GM23338 (cell line): ENCODE measurements around the gene CDH4. TPM values are rescaled to one million over a fixed set of nuclear protein-coding genes. Genes with fewer than 3 reads are reported as not detected.

ENCODE experiments used
- ATAC-seq: fragments of 200-7000 bp; cut with Tn5 transposase; 3 replicates; pipeline ENCODE4 v1.9.1; 2020
- DNase-seq: peaks from one replicate; pipeline ENCODE4 v3.0.0-alpha.2; 2015; ENCODE audit warnings: low spot score
- H2AFZ ChIP-seq: fragments of 200-600 bp; sonication (generic); 2 replicates; pipeline ENCODE4 v1.8.0; 2016; ENCODE audit warnings: antibody characterized with exemption, mild to moderate bottlenecking, moderate library complexity
- H3F3A ChIP-seq: fragments of 200-600 bp; sonication (generic); replicated peaks from 2 replicates; pipeline ENCODE4 v1.8.0; 2017; ENCODE audit warnings: antibody characterized with exemption, mixed run types, low read depth
- H3K27ac ChIP-seq: fragments of 200-600 bp; sonication (generic); 2 replicates; pipeline ENCODE4 v1.6.1; 2016; ENCODE audit warnings: low read depth
- H3K27me3 ChIP-seq: fragments of 200-600 bp; sonication (generic); 2 replicates; pipeline ENCODE4 v1.8.0; 2016; ENCODE audit warnings: mild to moderate bottlenecking, mixed run types, moderate library complexity; ENCODE audit not compliant: insufficient read depth
- H3K36me3 ChIP-seq: fragments of 200-600 bp; sonication (generic); 2 replicates; pipeline ENCODE4 v1.8.0; 2016; ENCODE audit warnings: mild to moderate bottlenecking; ENCODE audit not compliant: insufficient read depth
- H3K4me1 ChIP-seq: fragments of 200-600 bp; sonication (generic); 2 replicates; pipeline ENCODE4 v1.8.0; 2016; ENCODE audit warnings: mild to moderate bottlenecking, moderate library complexity; ENCODE audit not compliant: insufficient read depth
- H3K4me2 ChIP-seq: fragments of 200-600 bp; sonication (generic); 2 replicates; pipeline ENCODE4 v1.7.1; 2017; ENCODE audit warnings: mixed run types
- H3K4me3 ChIP-seq: fragments of 200-600 bp; sonication (generic); 2 replicates; pipeline ENCODE4 v1.6.1; 2016; ENCODE audit warnings: mixed run types
- H3K79me2 ChIP-seq: fragments of 200-600 bp; sonication (generic); replicated peaks from 2 replicates; pipeline ENCODE4 v1.8.0; 2017; ENCODE audit warnings: mild to moderate bottlenecking; ENCODE audit not compliant: insufficient read depth
- H3K9me2 ChIP-seq: fragments of 200-600 bp; sonication (generic); 2 replicates; pipeline ENCODE4 v1.8.0; 2017; ENCODE audit not compliant: insufficient read depth
- H4K20me1 ChIP-seq: fragments of 200-600 bp; sonication (generic); replicated peaks from 2 replicates; pipeline ENCODE4 v1.8.0; 2017; ENCODE audit warnings: mild to moderate bottlenecking; ENCODE audit not compliant: insufficient read depth
- H3K27ac Mint-ChIP-seq: 2 replicates; pipeline ENCODE4 v1.8.0; 2020; ENCODE audit warnings: inconsistent platforms, mild to moderate bottlenecking, moderate library complexity, mixed read lengths
- H3K27me3 Mint-ChIP-seq: 3 replicates; pipeline ENCODE4 v1.8.0; 2022; ENCODE audit warnings: low read depth, mild to moderate bottlenecking, moderate library complexity, mixed read lengths, inconsistent platforms; ENCODE audit not compliant: insufficient read depth, poor library complexity
- H3K36me3 Mint-ChIP-seq: 3 replicates; pipeline ENCODE4 v1.8.0; 2021; ENCODE audit warnings: low read depth, mild to moderate bottlenecking, inconsistent platforms, moderate library complexity, mixed read lengths
- H3K4me1 Mint-ChIP-seq: 3 replicates; pipeline ENCODE4 v1.8.0; 2020; ENCODE audit warnings: mild to moderate bottlenecking, inconsistent platforms, mixed read lengths
- H3K4me3 Mint-ChIP-seq: 3 replicates; pipeline ENCODE4 v1.8.0; 2021; ENCODE audit warnings: moderate library complexity, mild to moderate bottlenecking, inconsistent platforms, mixed read lengths
- H3K9me3 Mint-ChIP-seq: 3 replicates; pipeline ENCODE4 v1.8.0; 2020; ENCODE audit warnings: moderate library complexity, mild to moderate bottlenecking, inconsistent platforms, mixed read lengths
- CREB1 ChIP-seq: fragments of 250-450 bp; sonication (Bioruptor Pico); IDR thresholded peaks from 2 replicates; pipeline ENCODE4 v1.5.0; 2020; ENCODE audit warnings: low read depth, mild to moderate bottlenecking, moderate library complexity
- CTCF ChIP-seq, 2 experiments: fragments of 200-600 bp in 1 of 2; sonication (generic) in 1 of 2; conservative IDR thresholded peaks; 2 replicates each; pipeline versions ENCODE4 v1.5.1 to v1.6.1; 2016 to 2017; ENCODE audit warnings: antibody characterized with exemption in 2 of 2, low read depth in 2 of 2, mild to moderate bottlenecking in 2 of 2, moderate library complexity in 1 of 2
- ETS1 ChIP-seq: IDR thresholded peaks from 2 replicates; pipeline ENCODE4 v1.6.1; 2016; ENCODE audit warnings: antibody characterized with exemption
- EZH2 ChIP-seq: fragments of 200-600 bp; sonication (generic); IDR thresholded peaks from one replicate; pipeline ENCODE4 v1.8.0; 2017; ENCODE audit warnings: antibody characterized with exemption, mild to moderate bottlenecking, low read depth; ENCODE audit not compliant: unreplicated experiment
- EZH2phosphoT487 ChIP-seq: fragments of 200-600 bp; sonication (generic); IDR thresholded peaks from one replicate; pipeline ENCODE4 v1.8.1; 2018; ENCODE audit warnings: antibody characterized with exemption; ENCODE audit not compliant: unreplicated experiment
- JUNB ChIP-seq: IDR thresholded peaks from one replicate; pipeline ENCODE4 v1.6.1; 2016; ENCODE audit warnings: antibody characterized with exemption; ENCODE audit not compliant: unreplicated experiment
- POLR2AphosphoS5 ChIP-seq: IDR thresholded peaks from 2 replicates; pipeline ENCODE4 v1.6.1; 2016; ENCODE audit warnings: antibody characterized with exemption, low read depth
- ZNF114 ChIP-seq: fragments of 250-450 bp; sonication (Bioruptor Pico); IDR thresholded peaks from 2 replicates; pipeline ENCODE4 v1.5.0; 2020; ENCODE audit warnings: mild to moderate bottlenecking, moderate library complexity
- ZNF462 ChIP-seq: fragments of 250-450 bp; sonication (Bioruptor Pico); IDR thresholded peaks from 2 replicates; pipeline ENCODE4 v1.5.0; 2020; ENCODE audit warnings: mild to moderate bottlenecking, moderate library complexity
- polyA plus RNA-seq: library from polyadenylated mRNA; unstranded; fragments of >200 nt; fragmentation: Nextera tagmentation; extraction: Ambion mirVana; gene quantifications from 2 replicates; pipeline ENCODE4 v1.2.1, GENCODE V29; 2016
- total RNA-seq: library from RNA; depleted of rRNA; stranded (reverse); fragments of >200 nt; shearing (Covaris generic); gene quantifications from 2 replicates; pipeline ENCODE4 v1.2.3, GENCODE V29; 2014

Gene CDH4
- total and polyA plus RNA-seq, 2 experiments from 2014 or later: 1.2 to 4.2 TPM

GRCh38 chr20:61445138-61445537 is 193.1 kb downstream of the CDH4 start:
- no peak for ATAC-seq

More at GRCh38 chr20:61445138-61445537, 193.1 kb downstream of the CDH4 start:
- Mint-ChIP-seq H3K27ac (no peak overlapping the region), H3K36me3 (no peaks in the 10 kb centered on the region), H3K4me1 (peaks cover 40% of the 10 kb centered on the region), H3K4me3 (no peak overlapping the region), H3K9me3 (no peaks in the 10 kb centered on the region), H3K27me3 (peaks cover 6% of the 10 kb centered on the region)
- H3K4me3 ChIP-seq: no peak overlapping the region
- no peak overlapping the region for H2AFZ ChIP-seq
- H4K20me1 ChIP-seq: no peaks in the 10 kb centered on the region
- H3K4me1 ChIP-seq: peaks cover 48% of the 10 kb centered on the region
- no peak overlapping the region for H3K27ac ChIP-seq
- no peaks in the 10 kb centered on the region for H3K36me3 ChIP-seq
- TF ChIP-seq ZNF114 (CRISPR knock-in tag): no peak
- TF ChIP-seq POLR2AphosphoS5: no peak
- TF ChIP-seq ZNF462 (CRISPR knock-in tag): no peak
- TF ChIP-seq ETS1: no peak
- TF ChIP-seq EZH2: no peak
- TF ChIP-seq CREB1 (CRISPR knock-in tag): no peak
- TF ChIP-seq JUNB: no peak
- no peak for TF ChIP-seq CTCF (conservative IDR thresholded peaks at IDR 0.05; ENCODE audit: low read depth in 2 of 2)
- no peak for TF ChIP-seq EZH2phosphoT487
- no peaks in the 10 kb centered on the region for H3K9me2 ChIP-seq
- no peaks in the 10 kb centered on the region for H3K27me3 ChIP-seq
- no peaks in the 10 kb centered on the region for H3K79me2 ChIP-seq
- peaks cover 9% of the 10 kb centered on the region for H3F3A ChIP-seq
- DNase-seq: no peak
- no peak overlapping the region for H3K4me2 ChIP-seq
